ENCODE results near the gene ZMIZ1.

The ZMIZ1 gene

GRCh38 chr10:79183468-79183865, 114.7 kb downstream of the ZMIZ1 start:
- H3K4me3 ChIP-seq (ENCODE audit: low read length), result no peak overlapping the region
- no peak for TF ChIP-seq CTCF (conservative IDR thresholded peaks at IDR 0.05; ENCODE audit: low read depth, low read length)
- DNase-seq (ENCODE audit: low read depth), result no peak

- H3K4me3 ChIP-seq (ENCODE audit: low read length), result no peak overlapping the region
- no peak for TF ChIP-seq CTCF (conservative IDR thresholded peaks at IDR 0.05; ENCODE audit: low read depth, low read length)
- no peak for DNase-seq (ENCODE audit: low read depth)
These were observed 115.4 kb downstream of the ZMIZ1 start for GRCh38 chr10:79184145-79184625.

GRCh38 chr10:79184657-79185056, 115.9 kb downstream of the ZMIZ1 start:
- H3K4me3 ChIP-seq (ENCODE audit: low read length), result no peak overlapping the region
- DNase-seq (ENCODE audit: low read depth), result no peak
- no peak for TF ChIP-seq CTCF (conservative IDR thresholded peaks at IDR 0.05; ENCODE audit: low read depth, low read length)

DNA sequence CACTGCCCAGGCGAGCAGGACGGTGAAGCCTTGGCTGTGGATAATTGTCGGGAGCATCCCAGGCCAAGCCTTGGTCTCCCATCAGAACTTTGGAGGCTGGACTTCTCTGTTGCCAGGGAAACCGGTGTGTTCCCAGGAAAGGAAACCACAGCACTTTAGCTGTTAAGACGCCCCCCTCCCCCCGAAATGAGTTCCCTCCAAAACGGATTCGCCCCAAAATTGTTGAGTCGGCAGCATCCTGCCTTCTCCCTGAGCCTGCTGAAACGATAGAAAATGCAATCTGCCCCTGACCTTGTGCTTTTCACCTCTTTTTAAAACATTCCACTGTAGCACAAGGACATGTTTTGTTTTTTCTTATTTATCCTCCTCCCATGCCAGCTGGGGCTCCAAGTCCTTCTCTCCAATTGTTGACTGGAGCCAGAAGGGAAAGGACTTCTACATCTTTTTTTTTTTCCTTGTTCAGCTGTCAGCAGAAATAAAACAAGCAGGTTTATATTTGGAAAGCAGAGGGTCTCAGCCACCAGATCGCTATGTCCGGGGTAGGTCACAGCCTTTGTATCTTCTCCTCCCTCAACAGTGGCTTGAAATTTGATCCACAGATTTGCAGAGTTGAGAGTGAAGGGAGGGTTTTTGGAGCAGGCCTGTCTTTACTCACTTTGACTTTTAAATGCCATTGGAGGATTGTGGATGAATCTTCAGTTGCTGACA, 116.5 kb downstream of the ZMIZ1 start:
- H3K4me3 ChIP-seq (ENCODE audit: low read length), result no peak overlapping the region
- no peak for DNase-seq (ENCODE audit: low read depth)
- TF ChIP-seq CTCF (conservative IDR thresholded peaks at IDR 0.05; ENCODE audit: low read depth, low read length), result no peak

DNA sequence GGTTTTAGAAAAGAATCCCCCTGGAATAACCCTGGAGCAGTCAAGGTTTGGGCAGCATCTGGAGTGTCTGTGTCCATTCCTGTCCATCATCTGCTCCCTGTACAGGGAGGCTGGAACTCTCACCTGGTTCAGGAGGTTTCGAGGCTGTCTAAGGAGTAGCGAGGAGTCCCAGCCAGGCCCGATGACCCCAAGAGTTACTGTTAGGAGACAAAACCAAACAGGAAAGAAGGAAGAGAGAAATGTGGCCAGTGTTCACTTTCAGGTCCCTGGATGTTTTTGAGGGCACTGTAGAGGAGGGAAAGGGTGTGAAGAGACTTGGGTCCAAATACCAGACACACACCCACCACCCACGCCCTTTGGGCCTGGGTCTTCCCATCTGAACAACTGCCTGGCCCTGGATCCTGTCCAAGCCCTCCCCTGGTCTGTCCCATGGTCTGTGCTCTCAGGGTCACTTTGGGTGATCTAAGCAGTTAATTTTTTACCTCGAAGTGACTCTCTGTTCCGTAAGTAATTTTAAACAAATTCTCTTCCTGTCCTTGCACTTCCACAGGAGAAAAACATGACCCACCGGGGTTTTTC, 117.1 kb downstream of the ZMIZ1 start:
- no peak for TF ChIP-seq CTCF (conservative IDR thresholded peaks at IDR 0.05; ENCODE audit: low read depth, low read length)
- DNase-seq (ENCODE audit: low read depth), result no peak

DNA sequence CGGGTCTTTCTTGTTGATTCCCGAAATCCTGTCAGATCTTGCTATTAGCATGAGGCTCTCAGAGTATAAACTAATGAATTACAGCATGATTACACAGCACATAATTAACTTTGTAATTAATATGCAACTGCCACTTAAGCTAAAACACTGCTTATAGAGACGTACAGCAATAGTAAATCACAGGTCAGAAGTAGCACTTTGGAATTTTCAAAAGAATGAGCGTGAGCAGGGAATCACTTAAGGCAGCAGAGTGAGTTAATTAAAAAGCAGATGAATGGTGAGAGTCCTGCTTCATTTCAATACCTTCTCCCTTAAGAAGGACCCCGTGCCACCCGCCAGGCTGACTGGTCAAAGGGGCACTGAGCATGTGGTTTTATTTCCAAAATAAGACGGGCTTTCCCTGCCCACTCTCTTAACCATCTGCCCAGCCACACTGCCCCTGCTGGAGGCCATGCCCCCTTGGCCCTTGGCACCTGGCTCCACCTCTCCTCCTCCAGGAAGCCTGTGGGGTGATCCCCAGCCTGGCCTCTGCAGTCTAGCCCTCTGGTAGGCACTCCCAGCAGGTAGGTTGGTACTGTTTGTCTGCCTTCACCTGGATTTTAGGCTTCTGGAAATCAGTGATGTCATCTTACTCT, 117.8 kb downstream of the ZMIZ1 start:
- H3K4me3 ChIP-seq (ENCODE audit: low read length), result no peak overlapping the region
- TF ChIP-seq CTCF (conservative IDR thresholded peaks at IDR 0.05; ENCODE audit: low read depth, low read length), result peak; percentile 17
- DNase-seq (ENCODE audit: low read depth), result no peak

More for the DNA sequence above, 117.1 kb downstream of the ZMIZ1 start:
- H3K4me3 ChIP-seq (ENCODE audit: low read length), result no peak overlapping the region

Measured in retinal pigment epithelial cell (primary cell).